Measurements from ENCODE around the gene IRF7. TPM values are rescaled to one million over a fixed set of nuclear protein-coding genes. Genes with fewer than 3 reads are reported as not detected.

Gene IRF7
- total RNA-seq, 4 donors from 2014 or later, result 40.4 to 122 (median 49.9) TPM

GRCh38 chr11:643849-644738, 28.3 kb upstream of the IRF7 start:
- Histone ChIP-seq H3K36me3 (no peaks in the 10 kb centered on the region), H3K4me3 (no peak overlapping the region), H3K4me1 (peaks cover 0 to 2% (median 0%) of the 10 kb centered on the region in 4 donors), H3K27ac (no peak overlapping the region), H3K9me3 (no peaks in the 10 kb centered on the region), H3K27me3 (peaks cover 12% of the 10 kb centered on the region)
- intact Hi-C loops (cut with DNase I; ENCODE audit: low total_unique reads), result no loop called here
- no peak for DNase-seq
- no peak for TF ChIP-seq EP300 (IDR thresholded peaks at IDR 0.05; ENCODE audit: low read depth)
- 86% methylated on average over 50 of the region's 50 CpGs; no CpG with 5 or more reads in 1 of the 2 donors for WGBS, 2 donors (ENCODE audit: low coverage in 1 of 2)
- in situ Hi-C loops (cut with MboI; ENCODE audit: low pct_ligation_motif_present in 1 of 4, low pct_unique_long_range_greater_than_20kb in 1 of 4, low sequenced_read_pairs in 3 of 4), result no loop called here

GRCh38 chr11:643366-643765, 27.6 kb upstream of the IRF7 start:
- no peak overlapping the region for H3K27ac ChIP-seq
- intact Hi-C loops (cut with DNase I; ENCODE audit: low total_unique reads), result no loop called here
- no peak for DNase-seq
- H3K9me3 ChIP-seq, result no peaks in the 10 kb centered on the region
- peaks cover 0 to 5% (median 0%) of the 10 kb centered on the region in 4 donors for H3K4me1 ChIP-seq
- no peak overlapping the region for H3K4me3 ChIP-seq
- in situ Hi-C loops (cut with MboI; ENCODE audit: low pct_ligation_motif_present in 1 of 4, low pct_unique_long_range_greater_than_20kb in 1 of 4, low sequenced_read_pairs in 3 of 4), result no loop called here
- H3K36me3 ChIP-seq, result no peaks in the 10 kb centered on the region
- TF ChIP-seq POLR2A (IDR thresholded peaks at IDR 0.05) (no peak), EP300 (IDR thresholded peaks at IDR 0.05; ENCODE audit: low read depth) (no peak), POLR2AphosphoS5 (IDR thresholded peaks at IDR 0.05) (no peak), CTCF (IDR thresholded peaks at IDR 0.05) (no peak)
- peaks cover 19% of the 10 kb centered on the region for H3K27me3 ChIP-seq
- WGBS, 2 donors (ENCODE audit: low coverage in 1 of 2), result 94 to 95% methylated on average over 4 to 9 of the region's 9 CpGs

GRCh38 chr11:641806-642370, 26.1 kb upstream of the IRF7 start:
- Histone ChIP-seq H3K27ac (no peak overlapping the region), H3K27me3 (peaks cover 34% of the 10 kb centered on the region), H3K9me3 (no peaks in the 10 kb centered on the region), H3K4me1 (peaks cover 5 to 17% (median 6%) of the 10 kb centered on the region in 4 donors), H3K4me3 (no peak overlapping the region), H3K36me3 (no peaks in the 10 kb centered on the region)
- WGBS, 2 donors (ENCODE audit: low coverage in 1 of 2), result 91% methylated on average over 19 of the region's 19 CpGs; no CpG with 5 or more reads in 1 of the 2 donors
- intact Hi-C loops (cut with DNase I; ENCODE audit: low total_unique reads), result no loop called here
- no peak for DNase-seq
- no peak for TF ChIP-seq EP300 (IDR thresholded peaks at IDR 0.05; ENCODE audit: low read depth)
- no peak for TF ChIP-seq POLR2AphosphoS5 (IDR thresholded peaks at IDR 0.05)
- TF ChIP-seq CTCF (IDR thresholded peaks at IDR 0.05), result no peak
- TF ChIP-seq POLR2A (IDR thresholded peaks at IDR 0.05), result no peak
- in situ Hi-C loops (cut with MboI; ENCODE audit: low pct_ligation_motif_present in 1 of 4, low pct_unique_long_range_greater_than_20kb in 1 of 4, low sequenced_read_pairs in 3 of 4), result no loop called here

- H3K27ac ChIP-seq, result no peak overlapping the region
- no peaks in the 10 kb centered on the region for H3K36me3 ChIP-seq
- no peaks in the 10 kb centered on the region for H3K9me3 ChIP-seq
- in situ Hi-C loops (cut with MboI; ENCODE audit: low pct_ligation_motif_present in 1 of 4, low pct_unique_long_range_greater_than_20kb in 1 of 4, low sequenced_read_pairs in 3 of 4), result no loop called here
- TF ChIP-seq CTCF (IDR thresholded peaks at IDR 0.05) (no peak), POLR2AphosphoS5 (IDR thresholded peaks at IDR 0.05) (no peak), EP300 (IDR thresholded peaks at IDR 0.05; ENCODE audit: low read depth) (no peak), POLR2A (IDR thresholded peaks at IDR 0.05) (no peak)
- H3K4me1 ChIP-seq, result peaks cover 5 to 21% (median 11%) of the 10 kb centered on the region in 4 donors
- WGBS, 2 donors (ENCODE audit: low coverage in 1 of 2), result 69% methylated on average over 31 of the region's 69 CpGs; no CpG with 5 or more reads in 1 of the 2 donors
- H3K27me3 ChIP-seq, result peaks cover 46% of the 10 kb centered on the region
- no peak overlapping the region for H3K4me3 ChIP-seq
- no peak for DNase-seq
- intact Hi-C loops (cut with DNase I; ENCODE audit: low total_unique reads), result no loop called here
Measured at GRCh38 chr11:640021-640706, 24.4 kb upstream of the IRF7 start.

Data from transverse colon (tissue), 4 donors.